Hippocampal formation (tissue), 2 donors: ENCODE data around the gene HEYL.
"Not testable (repeated sequence)": the region's sequence is repeated elsewhere in the genome, so short reads cannot be mapped to it uniquely, and the experiment has no call there.

Experiments used
- DNase-seq, 2 donors: peaks; one replicate each; lab custom pipeline; 2025; lab: John Stamatoyannopoulos, UW

HEYL gene

GRCh38 chr1:39608921-39609320 is 30.5 kb downstream of the HEYL start:
- no peak for DNase-seq

DNA sequence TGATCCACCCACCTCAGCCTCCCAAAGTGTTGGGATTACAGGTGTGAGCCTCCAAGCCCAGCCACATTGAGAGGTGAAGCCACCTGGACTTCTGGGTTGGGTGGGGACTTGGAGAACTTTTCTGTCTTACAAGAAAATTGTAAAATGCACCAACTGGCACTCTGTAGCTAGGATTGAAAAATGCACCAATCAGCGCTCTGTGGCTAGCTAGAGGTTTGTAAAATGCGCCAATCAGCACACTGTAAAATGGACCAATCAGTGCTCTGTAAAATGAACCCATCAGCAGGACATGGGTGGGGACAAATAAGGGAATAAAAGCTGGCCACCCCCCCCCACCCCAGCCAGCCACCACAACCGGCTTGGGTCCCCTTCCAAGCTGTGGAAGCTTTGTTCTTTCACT is 35.8 kb downstream of the HEYL start:
- not testable (repeated sequence) for DNase-seq

- not testable (repeated sequence) for DNase-seq
Measured at GRCh38 chr1:39601667-39602255, 37.7 kb downstream of the HEYL start.

GRCh38 chr1:39596163-39596562 is 43.3 kb downstream of the HEYL start:
- DNase-seq, result no peak

DNA sequence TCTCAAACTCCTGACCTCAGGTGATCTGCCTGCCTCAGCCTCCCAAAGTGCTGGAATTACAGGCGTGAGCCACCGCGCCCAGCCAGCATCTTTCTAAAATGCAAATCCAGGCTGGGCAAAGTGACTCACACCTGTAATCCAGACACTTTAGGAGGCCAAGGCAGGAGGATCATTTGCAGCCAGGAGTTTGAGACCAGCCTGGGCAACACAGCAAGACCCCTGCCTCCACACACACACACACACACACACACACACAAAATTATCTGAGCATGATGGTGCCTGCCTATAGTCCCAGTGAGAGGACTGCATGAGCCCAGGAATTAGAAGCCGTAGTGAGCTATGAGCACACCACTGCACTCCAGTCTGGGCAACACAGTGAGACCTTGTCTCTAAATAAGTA is 46.1 kb downstream of the HEYL start:
- DNase-seq, result no peak

DNA sequence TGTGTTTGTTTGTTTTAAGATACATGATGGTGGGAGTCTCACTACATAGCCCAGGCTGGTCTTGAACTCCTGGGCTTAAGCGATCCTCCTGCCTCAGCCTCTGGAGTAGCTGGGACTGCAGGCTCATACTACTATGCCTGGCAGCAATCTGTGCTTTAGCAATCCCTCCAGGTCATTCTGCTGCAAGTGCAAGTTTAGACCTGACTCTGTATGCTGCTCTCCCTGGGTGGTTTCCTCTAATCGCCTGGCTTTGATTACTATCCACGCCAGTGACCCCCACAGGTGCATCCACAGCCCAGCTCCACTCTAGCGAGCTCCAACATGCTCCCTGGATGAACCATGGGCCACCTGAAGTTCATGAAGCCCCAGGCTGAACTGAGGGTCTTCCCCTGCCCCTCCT is 47.4 kb downstream of the HEYL start:
- no peak for DNase-seq

DNA sequence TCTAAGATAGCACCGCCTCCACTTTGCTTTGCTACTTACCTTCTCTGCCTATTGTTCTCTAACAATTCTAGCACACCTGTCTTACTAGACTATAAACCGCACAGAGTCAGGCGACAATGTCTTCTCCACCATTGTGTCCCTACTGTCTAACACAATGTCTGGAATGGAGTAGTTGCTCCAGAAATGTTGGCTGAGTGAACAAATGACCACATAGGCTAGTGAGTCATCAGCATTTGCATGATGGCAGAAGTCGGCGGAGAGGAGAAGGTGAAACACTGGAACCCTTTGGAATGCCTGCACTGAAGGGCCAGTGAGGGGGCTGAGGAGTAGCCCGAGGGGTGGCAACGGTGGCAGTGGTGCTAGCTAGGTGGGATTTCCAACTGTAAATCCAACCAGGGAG is 48.9 kb downstream of the HEYL start:
- DNase-seq, result no peak

DNA sequence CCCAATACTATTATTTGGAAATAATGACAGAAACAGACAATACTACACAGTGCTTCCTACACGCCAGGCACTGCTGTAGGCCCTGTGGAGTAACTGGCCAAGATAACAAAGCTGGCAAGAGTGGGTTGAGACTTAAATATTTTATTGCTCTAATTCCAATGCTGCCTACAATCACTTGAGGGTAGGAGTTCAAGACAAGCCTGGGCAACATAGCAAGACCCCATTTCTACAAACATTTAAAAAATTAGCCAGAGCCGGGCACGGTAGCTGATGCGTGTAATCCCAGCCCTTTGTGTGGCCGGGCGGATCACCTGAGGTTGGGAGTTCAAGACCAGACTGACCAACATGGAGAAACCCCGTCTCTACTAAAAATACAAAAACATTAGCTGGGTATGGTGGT is 53.5 kb downstream of the HEYL start:
- no peak for DNase-seq

DNA sequence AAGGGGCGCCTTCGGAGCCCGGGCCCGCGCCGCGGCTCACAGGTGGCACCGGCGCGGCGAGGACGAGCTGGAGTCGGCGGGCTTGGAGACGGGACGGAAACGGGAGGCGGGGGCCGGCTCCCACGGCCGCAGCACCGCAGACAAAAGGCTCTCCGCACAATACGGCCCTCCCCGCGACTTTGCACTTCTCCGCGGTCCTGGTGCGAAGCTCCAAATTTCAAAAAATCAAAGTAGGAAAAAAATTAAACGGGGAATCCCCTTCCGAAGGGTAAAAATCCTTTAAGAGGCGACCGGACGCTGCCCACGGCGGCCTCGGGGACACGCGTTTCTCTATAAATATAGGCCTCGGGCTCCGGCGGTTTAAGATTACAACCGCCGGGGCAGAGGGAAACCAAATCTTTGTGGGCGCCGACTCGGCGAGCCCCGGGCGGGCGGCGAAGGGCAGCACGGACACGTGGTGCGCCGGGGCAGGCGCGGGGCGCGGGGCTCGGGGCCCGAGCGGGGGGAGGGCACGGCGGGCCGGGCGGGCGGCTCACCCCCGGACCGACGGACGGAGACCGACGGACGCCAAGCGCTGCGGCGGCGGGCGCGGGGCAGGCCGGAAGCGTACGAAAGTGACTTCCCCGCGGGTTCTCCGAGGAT is 63.3 kb downstream of the HEYL start:
- DNase-seq, result peak in 1 of 2 donors; percentile 34

- DNase-seq, result no peak
Measured at GRCh38 chr1:39575191-39576015, 64.0 kb downstream of the HEYL start.

GRCh38 chr1:39574646-39575045 is 64.8 kb downstream of the HEYL start:
- DNase-seq, result no peak
